Measurements from ENCODE around the gene CDH26.

- TF ChIP-seq POLR2A (IDR thresholded peaks at IDR 0.05) (no peak), CTCF (IDR thresholded peaks at IDR 0.05) (no peak), EP300 (IDR thresholded peaks at IDR 0.05) (no peak)
These were observed 90.7 kb downstream of the CDH26 start for GRCh38 chr20:60048634-60049521.

Data from ovary (tissue), 3 donors.